ENCODE results near the gene CCL1. TPM values are rescaled to one million over a fixed set of nuclear protein-coding genes. Genes with fewer than 3 reads are reported as not detected.

Gene CCL1
- total RNA-seq, 1 donor from 2014 or later: not detected

Other genes starting within 250 kb of the CCL1 start
- gene CCL2, start 107.9 kb downstream of the CCL1 start, total RNA-seq: 67.7 and 102 TPM in 2 replicates
- 0.13 and 0.25 TPM in 2 replicates for gene CCL7, start 93.0 kb downstream of the CCL1 start, total RNA-seq
- gene CCL11, start 77.5 kb downstream of the CCL1 start, total RNA-seq: not detected in 2 replicates
- 0.13 TPM in 2 replicates for gene CCL8, start 43.8 kb downstream of the CCL1 start, total RNA-seq
- gene CCL13, start 6.8 kb downstream of the CCL1 start, total RNA-seq: not detected in 2 replicates
- not detected in 2 replicates for gene TMEM132E, start 216.3 kb upstream of the CCL1 start, total RNA-seq